Kidney glomerular epithelial cell (primary cell): ENCODE data around the gene HAO1.
A peak's percentile ranks its signal among the peaks of the same experiment; 100 is the strongest.
"Not testable (repeated sequence)": the region's sequence is repeated elsewhere in the genome, so short reads cannot be mapped to it uniquely, and the experiment has no call there.

Source experiments
- DNase-seq: peaks from one replicate; lab custom pipeline; 2025; lab: John Stamatoyannopoulos, UW

The HAO1 gene

GRCh38 chr20:7855545-7855944 lies 84.7 kb downstream of the HAO1 start:
- DNase-seq = no peak

DNA sequence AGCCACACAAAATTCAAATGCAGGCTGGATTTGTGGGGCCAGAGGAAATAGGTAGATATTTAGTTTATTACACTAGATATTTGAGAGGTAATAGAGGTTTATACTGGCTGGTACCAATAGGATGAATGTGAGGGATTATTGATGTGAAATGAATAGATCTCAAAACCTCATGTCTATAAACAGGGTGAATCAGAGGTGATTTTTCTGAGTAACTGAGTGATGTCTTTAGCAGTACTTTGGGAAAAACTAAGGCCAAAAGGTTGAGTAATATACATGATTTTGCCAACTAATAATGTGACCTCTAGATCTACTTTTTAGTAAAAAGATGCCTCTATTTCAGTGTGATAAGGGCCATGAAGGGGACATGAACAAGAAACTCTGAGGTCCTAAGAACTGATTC lies 86.8 kb downstream of the HAO1 start:
- DNase-seq = no peak

GRCh38 chr20:7850775-7851490 lies 89.3 kb downstream of the HAO1 start:
- peak; percentile 90 for DNase-seq

DNA sequence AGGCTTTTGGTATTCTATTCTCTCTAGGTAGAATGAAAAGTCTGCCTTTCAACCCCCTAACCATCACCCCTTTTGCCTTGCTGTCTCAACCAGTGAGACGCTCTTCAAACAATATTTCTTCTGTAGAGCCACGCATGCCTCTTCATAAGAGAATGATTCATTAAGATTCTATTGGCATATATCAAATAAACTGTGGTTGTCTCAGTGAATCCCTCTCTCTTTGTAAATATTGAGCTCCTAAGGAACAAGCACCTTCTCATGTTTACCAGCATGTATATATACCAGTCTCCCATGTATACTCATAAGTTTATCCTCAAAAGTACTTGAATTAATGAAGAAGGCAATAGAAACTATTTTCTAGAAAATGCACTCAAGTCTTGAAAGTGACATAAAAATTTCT lies 90.6 kb downstream of the HAO1 start:
- no peak for DNase-seq

DNA sequence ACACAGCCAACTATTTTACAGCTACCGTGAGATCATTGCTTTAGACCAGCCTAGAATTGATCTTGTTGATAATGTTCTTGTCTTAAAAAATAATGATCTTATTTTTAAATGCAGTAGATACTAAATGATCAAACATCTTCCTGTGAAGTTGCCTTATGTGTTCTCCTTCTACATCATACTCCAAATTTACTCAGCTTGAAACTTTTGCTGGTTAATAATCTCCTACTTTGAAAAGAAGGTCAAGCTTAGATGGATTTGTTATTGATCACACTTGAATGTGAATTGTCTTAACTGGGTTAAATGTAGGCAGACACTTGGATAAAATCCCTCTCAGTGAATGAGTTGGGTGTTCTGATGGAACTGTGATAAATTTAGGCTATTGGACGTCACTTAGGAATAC lies 91.9 kb downstream of the HAO1 start:
- DNase-seq = no peak

DNA sequence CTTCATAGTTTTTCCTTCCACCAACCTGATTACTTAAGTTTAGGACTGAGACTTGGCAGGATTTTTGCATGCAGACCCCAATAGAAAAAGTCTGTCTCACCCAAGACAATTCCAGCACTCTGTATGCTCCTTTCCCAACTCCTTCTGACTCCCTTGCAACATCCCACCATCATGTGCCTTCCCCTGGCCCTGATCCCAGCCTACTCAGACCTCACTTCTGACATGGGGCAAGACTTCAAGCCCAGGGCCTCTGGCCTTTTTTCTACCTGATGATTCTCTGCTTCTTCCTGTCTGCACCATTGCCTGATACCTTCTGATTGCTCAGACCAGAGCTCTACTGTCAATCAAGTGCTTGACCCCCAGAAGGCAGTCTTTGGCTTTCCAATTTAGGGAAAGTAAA lies 96.6 kb downstream of the HAO1 start:
- DNase-seq = no peak

GRCh38 chr20:7841971-7842310 lies 98.3 kb downstream of the HAO1 start:
- DNase-seq = peak; percentile 65

DNA sequence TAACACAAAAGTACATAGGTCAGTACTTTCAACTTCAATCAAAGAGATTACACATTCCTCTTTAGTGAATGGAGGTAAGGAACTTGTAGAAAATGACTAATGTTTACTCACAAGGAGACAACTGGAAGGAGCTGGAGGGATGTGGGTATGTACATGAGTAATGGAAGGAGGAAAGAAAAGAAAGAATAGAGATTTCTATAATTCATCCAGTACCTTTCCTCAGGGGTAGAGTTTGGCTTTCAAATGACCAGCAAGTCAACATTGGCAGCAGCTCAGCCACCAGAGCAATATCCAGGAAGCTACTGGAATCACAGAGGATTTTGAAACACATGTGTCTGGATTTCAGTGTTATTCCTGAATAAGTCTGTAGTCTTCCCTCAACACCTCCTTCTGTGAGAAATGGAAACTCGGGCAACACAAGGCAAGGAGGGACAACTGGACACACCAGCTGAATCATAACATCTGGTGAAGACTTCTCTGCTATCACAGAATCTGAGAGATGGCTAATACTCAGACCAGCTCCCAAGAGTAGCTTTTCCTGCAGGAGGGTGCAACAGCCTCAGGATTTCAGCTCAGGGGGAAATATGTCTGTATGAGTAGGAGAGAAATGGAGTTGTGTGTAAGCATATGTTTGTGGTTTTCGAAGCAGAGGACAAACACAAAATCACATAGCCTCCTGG lies 98.8 kb downstream of the HAO1 start:
- peak; percentile 70 for DNase-seq

- DNase-seq = no peak
Measured at GRCh38 chr20:7836076-7836475, 104.2 kb downstream of the HAO1 start.

DNA sequence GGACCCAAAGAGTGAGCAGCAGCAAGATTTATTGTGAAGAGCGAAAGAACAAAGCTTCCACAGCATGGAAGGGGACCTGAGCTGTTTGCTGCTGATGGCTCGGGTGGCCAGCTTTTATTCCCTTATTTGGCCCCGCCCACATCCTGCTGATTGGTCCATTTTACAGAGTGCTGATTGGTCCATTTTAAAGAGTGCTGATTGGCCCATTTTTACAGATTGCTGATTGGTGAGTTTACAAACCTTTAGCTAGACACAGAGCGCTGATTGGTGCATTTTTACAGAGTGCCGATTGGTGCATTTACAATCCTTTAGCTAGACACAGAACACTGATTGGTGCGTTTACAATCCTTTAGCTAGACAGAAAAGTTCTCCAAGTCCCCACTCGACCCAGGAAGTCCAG lies 105.8 kb downstream of the HAO1 start:
- DNase-seq = not testable (repeated sequence)
